ENCODE results near the gene SLC13A5.
"Not testable (repeated sequence)": the region's sequence is repeated elsewhere in the genome, so short reads cannot be mapped to it uniquely, and the experiment has no call there.

DNA sequence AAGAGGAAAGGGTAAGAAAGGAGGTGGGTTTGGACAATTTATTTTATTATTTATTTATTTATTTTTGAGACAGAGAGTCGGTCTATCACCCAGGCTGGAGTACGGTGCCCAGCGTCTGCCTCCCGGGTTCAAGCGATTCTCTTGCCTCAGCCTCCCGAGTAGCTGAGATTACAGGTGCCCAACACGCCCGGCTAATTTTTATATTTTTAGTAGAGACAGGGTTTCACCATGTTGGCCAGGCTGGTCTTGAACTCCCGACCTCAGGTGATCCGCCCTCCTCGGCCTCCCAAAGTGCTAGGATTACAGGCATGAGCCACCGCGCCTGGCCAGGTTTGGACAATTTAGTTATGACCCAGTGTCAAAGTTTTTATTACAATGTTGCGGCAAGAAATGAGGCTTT is 50.0 kb downstream of the SLC13A5 start:
- TF ChIP-seq TAF1 (IDR thresholded peaks at IDR 0.05; ENCODE audit: borderline replicate concordance, low read depth, low read length); YY1 (IDR thresholded peaks at IDR 0.05; ENCODE audit: low read depth); MAX (IDR thresholded peaks at IDR 0.05; ENCODE audit: low read depth); CTCF (IDR thresholded peaks at IDR 0.05): not testable (repeated sequence)

All from SK-N-SH (cell line).